GM19023 (cell line): ENCODE results near the gene MAGI1.
A peak's percentile ranks its signal among the peaks of the same experiment; 100 is the strongest.

Source experiments
- ATAC-seq: cut with Tn5 transposase; IDR thresholded peaks from one replicate; pipeline ENCODE4 v1.9.1; 2021; ENCODE audit warnings: mild to moderate bottlenecking, moderate library complexity; ENCODE audit not compliant: unreplicated experiment

Gene MAGI1

GRCh38 chr3:65975032-65975431 lies 63.7 kb downstream of the MAGI1 start:
- ATAC-seq: no peak

GRCh38 chr3:65974509-65974908 lies 64.2 kb downstream of the MAGI1 start:
- no peak for ATAC-seq

- ATAC-seq: no peak
Observed at GRCh38 chr3:65972765-65973164, 66.0 kb downstream of the MAGI1 start.

GRCh38 chr3:65971293-65972252 lies 67.1 kb downstream of the MAGI1 start:
- no peak for ATAC-seq

- no peak for ATAC-seq
Observed at GRCh38 chr3:65968996-65969395, 69.7 kb downstream of the MAGI1 start.

GRCh38 chr3:65967451-65967850 lies 71.3 kb downstream of the MAGI1 start:
- ATAC-seq: no peak

- ATAC-seq: no peak
Observed at GRCh38 chr3:65964838-65965237, 73.9 kb downstream of the MAGI1 start.

- ATAC-seq: peak; percentile 93
Observed at GRCh38 chr3:65963787-65964677, 74.7 kb downstream of the MAGI1 start.

GRCh38 chr3:65961733-65962132 lies 77.0 kb downstream of the MAGI1 start:
- ATAC-seq: no peak

GRCh38 chr3:65961128-65961527 lies 77.6 kb downstream of the MAGI1 start:
- ATAC-seq: no peak

GRCh38 chr3:65960087-65960486 lies 78.6 kb downstream of the MAGI1 start:
- ATAC-seq: no peak

- no peak for ATAC-seq
Observed at GRCh38 chr3:65958216-65958615, 80.5 kb downstream of the MAGI1 start.

- no peak for ATAC-seq
Observed at GRCh38 chr3:65955792-65956477, 82.8 kb downstream of the MAGI1 start.

- no peak for ATAC-seq
Observed at GRCh38 chr3:65953881-65954733, 84.6 kb downstream of the MAGI1 start.

GRCh38 chr3:65953301-65953812 lies 85.4 kb downstream of the MAGI1 start:
- no peak for ATAC-seq

GRCh38 chr3:65952842-65953241 lies 85.9 kb downstream of the MAGI1 start:
- no peak for ATAC-seq

- ATAC-seq: no peak
Observed at GRCh38 chr3:65951836-65952505, 86.7 kb downstream of the MAGI1 start.

- ATAC-seq: no peak
Observed at GRCh38 chr3:65950340-65951326, 88.1 kb downstream of the MAGI1 start.
